RWPE2 (cell line): ENCODE results near the gene DKKL1.

Experiments
- ATAC-seq: fragments of 200-7000 bp; cut with Tn5 transposase; 3 replicates; pipeline ENCODE4 v1.9.1; 2021; ENCODE audit warnings: low read depth
- DNase-seq: peaks from one replicate; pipeline ENCODE4 v3.0.0-alpha.2; 2020; ENCODE audit warnings: low spot score
- H3K27ac ChIP-seq: fragments of 450-650 bp; 2 replicates; pipeline ENCODE4 v1.5.1; 2017; ENCODE audit warnings: mild to moderate bottlenecking; ENCODE audit not compliant: poor library complexity, severe bottlenecking
- H3K27me3 ChIP-seq: fragments of 250-450 bp; sonication (Bioruptor Pico); 2 replicates; pipeline ENCODE4 v1.5.1; 2021; ENCODE audit warnings: mild to moderate bottlenecking, moderate library complexity; ENCODE audit not compliant: insufficient read depth, poor library complexity, severe bottlenecking
- H3K36me3 ChIP-seq: fragments of 250-450 bp; sonication (Bioruptor Pico); 2 replicates; pipeline ENCODE4 v1.5.1; 2020; ENCODE audit warnings: low read depth, mild to moderate bottlenecking, moderate library complexity
- H3K4me1 ChIP-seq: fragments of 250-450 bp; sonication (Bioruptor Pico); 2 replicates; pipeline ENCODE4 v1.5.1; 2021; ENCODE audit warnings: mild to moderate bottlenecking, moderate library complexity; ENCODE audit not compliant: insufficient read depth, poor library complexity, severe bottlenecking
- H3K4me3 ChIP-seq: fragments of 250-450 bp; sonication (Bioruptor Pico); 2 replicates; pipeline ENCODE4 v1.5.1; 2021; ENCODE audit warnings: mild to moderate bottlenecking, moderate library complexity; ENCODE audit not compliant: severe bottlenecking
- H3K9me3 ChIP-seq: fragments of 250-450 bp; sonication (Bioruptor Pico); 2 replicates; pipeline ENCODE4 v1.5.1; 2021; ENCODE audit warnings: mild to moderate bottlenecking, moderate library complexity; ENCODE audit not compliant: severe bottlenecking
- TF ChIP-seq, protein P1 (sequence below): fragments of 450-650 bp; IDR thresholded peaks from one replicate; pipeline ENCODE4 v1.5.1; 2017; ENCODE audit warnings: mild to moderate bottlenecking, moderate library complexity; ENCODE audit not compliant: poor library complexity, severe bottlenecking

The DKKL1 gene

DNA sequence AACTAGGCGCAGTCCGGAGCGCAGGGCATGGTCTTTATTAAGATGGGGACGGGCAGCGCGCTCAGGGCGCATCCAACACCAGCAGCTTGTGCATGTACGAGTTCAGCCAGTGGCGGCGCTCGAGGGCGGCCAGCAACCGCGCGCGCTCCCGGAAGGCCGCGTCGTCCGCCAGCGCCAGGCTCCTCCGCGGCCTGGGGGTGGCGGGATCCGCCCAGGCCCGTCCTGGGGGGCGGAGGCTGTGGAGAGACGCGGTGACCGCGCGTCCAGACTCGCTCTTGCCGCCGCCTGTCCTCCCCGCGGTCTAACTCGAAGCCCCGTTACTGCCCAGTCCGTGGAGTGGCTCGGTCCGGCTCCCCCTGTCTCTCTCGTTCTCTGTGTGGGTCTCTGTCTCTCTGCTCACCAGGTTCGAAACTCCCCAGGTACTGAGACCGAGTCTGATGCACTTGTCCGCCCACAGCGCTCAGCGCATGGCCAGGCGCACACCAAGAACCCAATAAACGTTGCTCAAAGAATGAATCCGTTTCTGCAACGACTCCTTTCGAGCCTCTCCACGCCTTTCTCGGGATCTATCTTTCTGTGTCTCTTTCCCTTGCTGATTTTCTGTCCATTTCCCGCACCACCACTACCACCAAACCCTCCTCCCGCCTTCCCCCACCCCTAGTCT lies 58.9 kb downstream of the DKKL1 start:
- no peak for ATAC-seq
- Histone ChIP-seq H3K36me3 (no peaks in the 10 kb centered on the region), H3K4me1 (no peaks in the 10 kb centered on the region), H3K4me3 (no peak overlapping the region), H3K27ac (no peak overlapping the region), H3K9me3 (no peaks in the 10 kb centered on the region), H3K27me3 (peaks cover 94% of the 10 kb centered on the region)
- DNase-seq: no peak
- TF ChIP-seq, protein P1, sequence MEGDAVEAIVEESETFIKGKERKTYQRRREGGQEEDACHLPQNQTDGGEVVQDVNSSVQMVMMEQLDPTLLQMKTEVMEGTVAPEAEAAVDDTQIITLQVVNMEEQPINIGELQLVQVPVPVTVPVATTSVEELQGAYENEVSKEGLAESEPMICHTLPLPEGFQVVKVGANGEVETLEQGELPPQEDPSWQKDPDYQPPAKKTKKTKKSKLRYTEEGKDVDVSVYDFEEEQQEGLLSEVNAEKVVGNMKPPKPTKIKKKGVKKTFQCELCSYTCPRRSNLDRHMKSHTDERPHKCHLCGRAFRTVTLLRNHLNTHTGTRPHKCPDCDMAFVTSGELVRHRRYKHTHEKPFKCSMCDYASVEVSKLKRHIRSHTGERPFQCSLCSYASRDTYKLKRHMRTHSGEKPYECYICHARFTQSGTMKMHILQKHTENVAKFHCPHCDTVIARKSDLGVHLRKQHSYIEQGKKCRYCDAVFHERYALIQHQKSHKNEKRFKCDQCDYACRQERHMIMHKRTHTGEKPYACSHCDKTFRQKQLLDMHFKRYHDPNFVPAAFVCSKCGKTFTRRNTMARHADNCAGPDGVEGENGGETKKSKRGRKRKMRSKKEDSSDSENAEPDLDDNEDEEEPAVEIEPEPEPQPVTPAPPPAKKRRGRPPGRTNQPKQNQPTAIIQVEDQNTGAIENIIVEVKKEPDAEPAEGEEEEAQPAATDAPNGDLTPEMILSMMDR: peak; percentile 25

DNA sequence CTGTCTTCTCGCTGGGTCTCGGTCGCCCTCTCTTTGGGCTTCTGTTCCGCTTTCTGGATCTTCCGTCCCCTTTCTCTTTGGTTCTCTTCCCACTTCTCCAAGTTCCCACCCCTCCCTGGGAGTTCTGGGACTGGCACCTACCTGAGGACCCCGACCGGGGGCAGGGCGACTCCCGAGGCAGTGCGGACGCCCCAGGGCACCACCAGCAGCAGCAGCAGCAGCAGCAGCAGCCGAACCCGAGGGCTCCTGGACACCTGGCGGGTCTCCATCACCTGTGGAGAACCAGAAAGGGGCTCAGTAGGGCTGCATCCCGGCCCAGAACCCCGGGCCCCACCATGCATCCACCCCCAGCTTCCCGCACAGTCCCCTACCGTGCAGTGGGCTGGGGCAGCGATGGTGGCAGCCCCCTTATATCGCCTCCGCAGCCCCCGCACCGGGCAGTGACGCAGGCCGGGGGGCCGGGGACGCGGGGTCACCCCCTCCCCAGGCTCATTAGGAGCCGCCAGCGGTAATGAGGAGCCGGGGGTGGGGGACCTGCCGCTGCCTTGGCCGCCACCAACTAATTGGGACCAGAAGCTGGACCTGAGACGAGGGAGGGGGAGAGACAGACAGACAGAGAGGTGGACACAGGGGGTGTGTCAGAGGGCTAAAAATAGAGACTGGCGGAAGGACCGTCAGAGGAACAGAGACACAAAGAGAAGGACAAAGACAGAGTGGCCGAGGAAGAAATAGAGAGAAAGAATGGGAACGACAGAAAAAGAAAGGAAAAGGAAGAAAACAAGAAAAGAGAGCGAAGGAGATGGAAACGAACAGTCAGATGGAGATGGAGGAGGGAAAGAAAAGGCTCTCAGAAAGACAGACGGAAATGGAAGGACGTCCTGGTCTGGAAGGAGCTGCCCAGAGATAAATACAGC lies 59.7 kb downstream of the DKKL1 start, which contains the start of gene PTH2:
TSS of gene PTH2 (minus strand) at position 371 of the 914 bp plus-strand sequence. CDS start at position 269, 102 bp downstream.
- Histone ChIP-seq H3K27me3 (peaks cover 96% of the 10 kb centered on the region), H3K4me3 (no peak within 1 kb of the TSS), H3K27ac (no peak within 1 kb of the TSS), H3K4me1 (no peaks in the 10 kb centered on the region), H3K9me3 (no peaks in the 10 kb centered on the region), H3K36me3 (no peaks in the 10 kb centered on the region)
- TF ChIP-seq, protein P1: no peak
- peak; percentile 34 for DNase-seq
- no peak for ATAC-seq

DNA sequence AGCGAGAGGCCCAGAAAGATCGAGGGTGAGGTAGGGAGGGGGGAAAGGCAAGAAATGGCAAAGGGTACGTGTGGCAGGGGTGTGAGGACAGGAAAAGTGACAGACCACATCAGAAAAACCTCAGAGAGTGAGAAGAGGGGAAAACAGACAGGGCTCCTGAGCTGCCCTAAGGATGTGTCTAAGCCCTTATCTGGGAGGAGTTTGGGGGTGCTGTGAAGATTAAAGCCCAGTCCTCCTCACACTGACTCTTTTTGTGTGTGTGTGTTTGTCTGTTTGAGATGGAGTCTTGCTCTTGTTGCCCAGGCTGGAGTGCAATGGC lies 60.3 kb downstream of the DKKL1 start:
- ATAC-seq (no peak), DNase-seq (no peak)
- Histone ChIP-seq H3K4me3 (no peak overlapping the region), H3K4me1 (no peaks in the 10 kb centered on the region), H3K27ac (no peak overlapping the region), H3K9me3 (no peaks in the 10 kb centered on the region), H3K36me3 (no peaks in the 10 kb centered on the region), H3K27me3 (peaks cover 96% of the 10 kb centered on the region)
- TF ChIP-seq, protein P1: no peak
